Astrocyte (in vitro differentiated cells and primary cell): Measurements from ENCODE around the gene LCE5A.

ENCODE experiments used
- EZH2 ChIP-seq: IDR thresholded peaks from 2 replicates; pipeline ENCODE4 v1.6.1; 2012; ENCODE audit warnings: mild to moderate bottlenecking, low read length, inconsistent platforms; ENCODE audit not compliant: insufficient read depth
- TF ChIP-seq, protein P1 (sequence below): IDR thresholded peaks from 2 replicates; pipeline ENCODE4 v1.5.1; 2011; ENCODE audit warnings: low read depth, mild to moderate bottlenecking, inconsistent platforms, low read length, moderate library complexity; ENCODE audit not compliant: insufficient read depth

DNA sequence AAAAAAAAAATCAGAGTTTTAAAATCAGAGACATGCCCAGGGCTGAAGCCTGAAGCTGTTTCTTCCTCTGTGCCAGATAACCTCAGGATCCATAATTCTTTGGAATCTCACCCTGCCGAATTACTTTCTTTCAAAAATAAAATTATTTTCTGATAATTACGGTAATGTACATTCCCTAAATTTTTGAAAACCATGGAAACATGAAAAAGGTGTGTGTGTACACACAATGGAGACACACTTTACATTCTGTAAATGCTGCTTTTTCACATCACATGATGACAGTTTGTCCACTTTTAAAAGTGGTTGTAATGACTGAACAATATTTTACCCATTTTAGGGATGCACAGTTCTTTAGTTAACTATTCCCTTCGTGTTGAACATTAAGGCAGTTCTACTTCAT lies 25.2 kb downstream of the LCE5A start:
- no peak for TF ChIP-seq EZH2
- TF ChIP-seq, protein P1, sequence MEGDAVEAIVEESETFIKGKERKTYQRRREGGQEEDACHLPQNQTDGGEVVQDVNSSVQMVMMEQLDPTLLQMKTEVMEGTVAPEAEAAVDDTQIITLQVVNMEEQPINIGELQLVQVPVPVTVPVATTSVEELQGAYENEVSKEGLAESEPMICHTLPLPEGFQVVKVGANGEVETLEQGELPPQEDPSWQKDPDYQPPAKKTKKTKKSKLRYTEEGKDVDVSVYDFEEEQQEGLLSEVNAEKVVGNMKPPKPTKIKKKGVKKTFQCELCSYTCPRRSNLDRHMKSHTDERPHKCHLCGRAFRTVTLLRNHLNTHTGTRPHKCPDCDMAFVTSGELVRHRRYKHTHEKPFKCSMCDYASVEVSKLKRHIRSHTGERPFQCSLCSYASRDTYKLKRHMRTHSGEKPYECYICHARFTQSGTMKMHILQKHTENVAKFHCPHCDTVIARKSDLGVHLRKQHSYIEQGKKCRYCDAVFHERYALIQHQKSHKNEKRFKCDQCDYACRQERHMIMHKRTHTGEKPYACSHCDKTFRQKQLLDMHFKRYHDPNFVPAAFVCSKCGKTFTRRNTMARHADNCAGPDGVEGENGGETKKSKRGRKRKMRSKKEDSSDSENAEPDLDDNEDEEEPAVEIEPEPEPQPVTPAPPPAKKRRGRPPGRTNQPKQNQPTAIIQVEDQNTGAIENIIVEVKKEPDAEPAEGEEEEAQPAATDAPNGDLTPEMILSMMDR = no peak
